Measurements from ENCODE around the gene OR56B1.

OR56B1 gene

GRCh38 chr11:5727691-5728090 is 8.6 kb upstream of the OR56B1 start:
- no peak for DNase-seq (ENCODE audit: low read depth in 2 of 2)

- DNase-seq (ENCODE audit: low read depth in 2 of 2): no peak
These were observed 843 bp downstream of the OR56B1 start for GRCh38 chr11:5737091-5737490.

- no peak for DNase-seq (ENCODE audit: low read depth in 2 of 2)
These were observed 1.6 kb downstream of the OR56B1 start for GRCh38 chr11:5737670-5738392.

GRCh38 chr11:5738431-5738830 is 2.2 kb downstream of the OR56B1 start:
- DNase-seq (ENCODE audit: low read depth in 2 of 2): no peak

GRCh38 chr11:5746614-5747013 is 10.4 kb downstream of the OR56B1 start:
- DNase-seq (ENCODE audit: low read depth in 2 of 2): no peak

GRCh38 chr11:5749836-5750235 is 13.6 kb downstream of the OR56B1 start:
- no peak for DNase-seq (ENCODE audit: low read depth in 2 of 2)

GRCh38 chr11:5753943-5754342 is 17.7 kb downstream of the OR56B1 start, which contains the start of gene OR52N4:
Gene OR52N4, plus strand, starts transcription at chr11:5754243. Its CDS starts 498 bp downstream, at chr11:5754741.
- DNase-seq (ENCODE audit: low read depth in 2 of 2): no peak

GRCh38 chr11:5767056-5767455 is 30.8 kb downstream of the OR56B1 start:
- no peak for DNase-seq (ENCODE audit: low read depth in 2 of 2)

GRCh38 chr11:5783255-5783654 is 47.0 kb downstream of the OR56B1 start, which contains the start of gene OR52N5:
Gene OR52N5, minus strand, starts transcription at chr11:5783355. Its CDS starts 4,721 bp downstream, at chr11:5778634.
- no peak for DNase-seq (ENCODE audit: low read depth in 2 of 2)

All from stimulated activated CD8-positive, alpha-beta memory T cell treated with anti-CD3 and anti-CD28 coated beads, Interleukin-15, amount 100 ng/mL, for 48 hours (primary cell).